IPS-18c (cell line): ENCODE measurements around the gene TBC1D8.

Experiments
- H3K4me3 ChIP-seq: 2 replicates; pipeline ENCODE4 v1.7.0; 2013; ENCODE audit warnings: low read depth, mild to moderate bottlenecking, low read length, moderate library complexity; ENCODE audit not compliant: insufficient read depth
- H3K9me3 ChIP-seq: one replicate; pipeline ENCODE4 v1.6.1; 2013; ENCODE audit warnings: mild to moderate bottlenecking, low read length, moderate library complexity; ENCODE audit not compliant: control insufficient read depth, insufficient read depth

Gene TBC1D8

GRCh38 chr2:101147971-101148370, 3.2 kb downstream of the TBC1D8 start:
- H3K4me3 ChIP-seq: no peak overlapping the region
- H3K9me3 ChIP-seq: no peaks in the 10 kb centered on the region

- no peak overlapping the region for H3K4me3 ChIP-seq
- no peaks in the 10 kb centered on the region for H3K9me3 ChIP-seq
Measured at GRCh38 chr2:101147062-101147461, 4.1 kb downstream of the TBC1D8 start.

GRCh38 chr2:101146535-101146934, 4.6 kb downstream of the TBC1D8 start:
- no peak overlapping the region for H3K4me3 ChIP-seq
- no peaks in the 10 kb centered on the region for H3K9me3 ChIP-seq

GRCh38 chr2:101145406-101145805, 5.8 kb downstream of the TBC1D8 start:
- no peaks in the 10 kb centered on the region for H3K9me3 ChIP-seq
- no peak overlapping the region for H3K4me3 ChIP-seq

- no peak overlapping the region for H3K4me3 ChIP-seq
- no peaks in the 10 kb centered on the region for H3K9me3 ChIP-seq
Measured at GRCh38 chr2:101142163-101142562, 9.0 kb downstream of the TBC1D8 start.

GRCh38 chr2:101140978-101141655, 10.1 kb downstream of the TBC1D8 start:
- Histone ChIP-seq H3K4me3 (no peak overlapping the region), H3K9me3 (no peaks in the 10 kb centered on the region)

GRCh38 chr2:101140237-101140636, 10.9 kb downstream of the TBC1D8 start:
- Histone ChIP-seq H3K4me3 (no peak overlapping the region), H3K9me3 (no peaks in the 10 kb centered on the region)

- H3K4me3 ChIP-seq: no peak overlapping the region
- no peaks in the 10 kb centered on the region for H3K9me3 ChIP-seq
Measured at GRCh38 chr2:101139495-101139894, 11.7 kb downstream of the TBC1D8 start.

GRCh38 chr2:101135412-101136296, 15.5 kb downstream of the TBC1D8 start:
- Histone ChIP-seq H3K4me3 (no peak overlapping the region), H3K9me3 (no peaks in the 10 kb centered on the region)

- no peaks in the 10 kb centered on the region for H3K9me3 ChIP-seq
- no peak overlapping the region for H3K4me3 ChIP-seq
Measured at GRCh38 chr2:101133492-101134100, 17.6 kb downstream of the TBC1D8 start.

- no peak overlapping the region for H3K4me3 ChIP-seq
Measured at GRCh38 chr2:101132202-101132601, 19.0 kb downstream of the TBC1D8 start.

GRCh38 chr2:101130081-101130480, 21.1 kb downstream of the TBC1D8 start:
- Histone ChIP-seq H3K9me3 (no peaks in the 10 kb centered on the region), H3K4me3 (no peak overlapping the region)

More at GRCh38 chr2:101132202-101132601, 19.0 kb downstream of the TBC1D8 start:
- no peaks in the 10 kb centered on the region for H3K9me3 ChIP-seq

GRCh38 chr2:101127319-101128056, 23.7 kb downstream of the TBC1D8 start:
- no peak overlapping the region for H3K4me3 ChIP-seq
- no peaks in the 10 kb centered on the region for H3K9me3 ChIP-seq

GRCh38 chr2:101125808-101126207, 25.4 kb downstream of the TBC1D8 start:
- H3K4me3 ChIP-seq: no peak overlapping the region
- no peaks in the 10 kb centered on the region for H3K9me3 ChIP-seq

- H3K9me3 ChIP-seq: no peaks in the 10 kb centered on the region
- H3K4me3 ChIP-seq: no peak overlapping the region
Measured at GRCh38 chr2:101125374-101125773, 25.8 kb downstream of the TBC1D8 start.

GRCh38 chr2:101124643-101125366, 26.4 kb downstream of the TBC1D8 start:
- H3K4me3 ChIP-seq: no peak overlapping the region
- no peaks in the 10 kb centered on the region for H3K9me3 ChIP-seq
